HG02870 (cell line): ENCODE results near the gene VASN.

ENCODE experiments used
- ATAC-seq: cut with Tn5 transposase; IDR thresholded peaks from one replicate; pipeline ENCODE4 v1.9.1; 2021; ENCODE audit warnings: mild to moderate bottlenecking, moderate library complexity; ENCODE audit not compliant: unreplicated experiment

The VASN gene

DNA sequence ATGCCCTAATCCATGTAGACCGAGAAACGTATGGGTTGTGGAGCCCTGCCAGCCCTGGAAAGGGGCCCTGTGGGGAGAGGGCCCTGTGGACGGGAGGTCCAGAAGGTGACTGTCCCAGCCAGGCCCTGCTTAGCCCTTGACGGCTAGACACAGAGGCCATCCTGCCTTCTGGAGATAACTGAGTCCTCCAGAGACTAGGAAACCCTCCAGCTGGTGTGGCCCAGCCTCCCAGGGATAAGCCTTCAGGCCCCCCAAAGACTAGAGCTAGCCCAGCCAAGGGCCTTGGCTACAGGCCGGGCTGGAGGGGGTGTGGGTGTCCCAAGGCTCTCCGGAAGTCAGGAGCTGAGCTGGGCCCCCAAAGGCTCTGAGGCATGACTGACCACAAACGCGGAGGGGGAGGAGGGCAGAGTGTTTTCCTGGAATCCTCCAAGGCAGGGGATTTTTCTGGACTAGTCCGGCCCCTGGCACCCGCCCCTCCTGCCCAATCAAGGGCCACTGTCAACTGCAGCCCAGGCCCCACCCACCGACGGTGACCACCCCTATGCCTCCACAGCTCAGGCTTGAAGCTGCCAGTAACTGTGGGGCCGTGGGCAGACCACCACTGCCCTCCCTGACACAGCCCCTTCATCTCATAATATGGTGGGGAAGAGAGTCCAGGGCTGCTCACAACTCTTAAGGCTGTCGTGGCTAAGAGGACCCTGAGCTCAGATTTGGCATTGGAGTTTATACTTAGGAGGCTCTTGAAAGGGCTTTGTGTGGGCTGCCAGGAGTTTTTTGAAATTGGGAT is 885 bp upstream of the VASN start:
- no peak for ATAC-seq

DNA sequence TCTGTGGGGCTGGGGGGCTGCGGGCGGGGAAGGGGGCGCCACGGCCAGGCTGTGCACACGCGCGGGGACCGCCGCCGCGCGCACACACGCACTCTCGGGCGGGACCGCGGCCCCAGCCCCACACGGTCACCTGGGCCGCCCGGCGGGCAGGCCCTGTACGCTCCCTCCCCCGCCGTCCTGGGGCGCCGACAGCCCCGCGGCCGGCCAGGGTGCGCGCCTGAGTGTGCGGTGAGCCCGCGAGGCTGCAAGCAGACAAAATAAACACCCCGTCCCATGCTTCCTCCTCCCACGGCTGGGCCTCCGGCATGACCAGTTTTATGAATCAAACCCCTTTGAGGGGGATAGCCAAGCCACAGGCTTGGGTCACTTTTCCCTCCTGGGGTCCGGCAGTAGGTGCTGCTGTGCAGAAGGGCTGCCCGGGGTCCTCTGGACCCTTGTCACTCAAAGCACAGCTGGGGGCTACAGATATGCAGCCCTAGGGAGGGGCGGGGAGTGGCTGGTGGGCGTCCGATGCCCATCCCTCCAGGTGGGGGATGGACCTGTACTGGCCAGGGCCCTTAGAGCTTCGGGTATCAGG is 441 bp downstream of the VASN start:
- ATAC-seq, result peak; percentile 25

DNA sequence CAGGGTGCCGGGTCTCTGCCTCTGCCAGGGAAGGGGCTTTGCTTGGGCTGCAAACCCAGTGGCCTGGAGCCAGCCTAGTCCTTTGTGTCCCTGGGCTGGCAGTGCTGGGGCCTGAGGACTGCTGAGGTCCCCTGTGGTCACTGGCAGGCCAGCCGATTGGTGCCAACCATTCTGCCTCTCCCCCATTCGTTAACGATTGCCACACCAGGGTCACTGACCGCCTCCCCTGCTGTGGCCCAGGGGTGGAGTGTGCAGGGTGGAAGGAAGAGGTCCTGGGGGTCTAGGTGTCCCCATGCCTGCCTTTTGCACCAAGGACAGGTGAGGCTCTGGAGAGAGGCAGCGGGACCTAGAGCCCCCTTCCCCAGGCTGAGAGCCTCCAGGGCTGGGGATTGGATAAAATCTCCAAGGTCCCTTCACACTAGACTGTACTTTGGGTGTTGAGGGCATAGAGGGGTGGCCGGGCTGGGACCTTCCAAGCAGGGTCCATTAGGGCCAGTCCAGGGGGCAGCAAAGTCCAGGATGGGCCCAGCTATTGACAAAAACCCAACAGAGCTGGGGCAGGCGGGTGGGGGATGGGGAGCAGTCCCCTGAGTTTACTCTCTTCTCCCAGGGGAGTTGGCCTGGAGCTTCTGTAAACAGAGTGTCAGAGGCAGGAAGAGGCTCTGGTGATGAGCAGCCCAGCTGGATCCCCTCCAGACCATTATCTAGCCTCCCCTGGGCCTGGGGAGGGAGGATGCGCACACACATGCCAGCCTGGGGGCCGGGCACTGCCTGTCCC is 1.1 kb downstream of the VASN start:
- no peak for ATAC-seq

DNA sequence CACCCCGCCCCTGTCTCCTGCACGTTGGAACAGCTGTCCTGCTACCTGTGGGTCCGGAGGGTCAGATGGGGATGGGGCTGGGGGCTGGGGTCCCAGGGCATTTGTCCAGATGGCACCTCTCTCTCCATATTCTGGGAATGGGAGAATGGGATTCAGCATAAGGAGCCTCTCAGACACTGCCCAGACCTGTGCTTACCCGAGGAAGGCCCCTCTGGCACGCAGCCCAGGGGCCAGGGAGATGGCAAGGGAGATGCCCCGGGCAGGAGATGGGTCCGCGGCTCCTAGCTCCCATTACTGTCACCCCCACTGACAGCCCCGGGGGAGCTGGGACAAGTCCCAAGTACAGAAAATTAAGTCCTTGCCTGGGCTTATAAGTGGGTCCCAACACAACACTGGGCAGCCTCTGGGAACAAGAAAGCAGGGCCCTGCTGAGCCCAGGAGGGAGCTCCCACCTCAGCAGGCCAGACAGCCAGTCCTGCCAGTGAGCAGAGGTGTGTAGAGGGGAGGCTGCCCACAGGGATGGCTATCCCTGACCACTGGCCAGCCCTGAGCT is 1.8 kb downstream of the VASN start:
- no peak for ATAC-seq

DNA sequence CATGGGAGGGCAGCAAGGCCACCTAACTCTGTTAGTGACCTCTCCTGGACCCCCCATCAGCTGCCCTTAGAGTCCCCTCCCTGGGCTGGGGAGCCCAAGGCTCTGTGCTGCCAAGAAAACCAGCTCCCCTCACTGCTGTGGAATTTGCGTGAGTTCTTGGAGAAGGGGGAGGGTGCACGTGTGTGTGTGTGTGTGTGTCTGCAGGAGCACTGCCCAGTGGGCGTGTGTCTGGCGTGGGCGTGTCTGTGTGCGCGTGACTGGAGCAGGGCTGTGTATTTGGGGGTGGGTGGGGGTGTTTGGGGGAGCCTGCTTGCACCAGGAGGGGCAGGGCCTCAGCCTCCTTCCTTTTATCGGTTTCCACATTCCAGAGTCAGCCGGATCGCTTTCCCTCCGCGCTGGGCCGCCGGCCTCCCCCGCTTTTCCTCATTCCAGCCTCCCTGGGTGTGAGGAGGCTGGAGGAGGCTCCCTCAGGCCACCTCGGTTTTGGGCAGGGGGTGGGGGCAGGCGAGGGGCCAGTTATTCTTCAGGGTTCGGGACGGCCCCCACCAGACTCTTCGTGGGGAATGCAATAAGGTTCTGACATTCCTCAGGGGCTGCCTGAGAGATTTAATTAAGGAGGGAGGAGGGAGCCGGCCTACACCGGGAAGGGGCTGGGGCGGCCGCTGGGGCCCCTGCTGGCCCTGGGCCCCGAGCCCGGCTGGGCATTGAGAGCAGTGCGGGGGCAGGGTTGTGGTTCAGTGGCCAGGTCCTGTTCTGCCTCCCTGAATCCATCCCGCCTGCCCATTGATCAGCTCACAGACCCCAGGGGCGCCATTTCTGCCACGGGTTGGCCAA is 2.5 kb downstream of the VASN start:
- ATAC-seq, result no peak

DNA sequence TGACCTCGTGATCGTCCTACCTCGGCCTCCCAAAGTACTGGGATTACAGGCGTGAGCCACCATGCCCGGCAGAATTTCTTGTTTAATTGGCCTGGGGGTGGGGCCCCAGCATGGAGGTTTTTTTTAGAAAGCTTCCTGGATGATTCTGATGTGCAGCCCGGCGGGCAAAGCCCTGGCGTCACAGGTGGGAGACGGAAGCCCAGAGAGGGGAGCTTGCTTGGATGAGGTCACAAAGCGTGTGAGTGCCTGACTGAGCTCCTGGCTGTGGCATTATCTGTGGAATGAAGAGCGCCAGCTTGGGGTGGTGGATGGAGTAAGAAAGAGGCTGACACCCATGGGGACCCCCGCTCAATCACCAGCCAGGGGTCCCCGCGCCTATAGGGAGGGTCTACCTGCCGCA is 4.1 kb downstream of the VASN start:
- ATAC-seq, result no peak

DNA sequence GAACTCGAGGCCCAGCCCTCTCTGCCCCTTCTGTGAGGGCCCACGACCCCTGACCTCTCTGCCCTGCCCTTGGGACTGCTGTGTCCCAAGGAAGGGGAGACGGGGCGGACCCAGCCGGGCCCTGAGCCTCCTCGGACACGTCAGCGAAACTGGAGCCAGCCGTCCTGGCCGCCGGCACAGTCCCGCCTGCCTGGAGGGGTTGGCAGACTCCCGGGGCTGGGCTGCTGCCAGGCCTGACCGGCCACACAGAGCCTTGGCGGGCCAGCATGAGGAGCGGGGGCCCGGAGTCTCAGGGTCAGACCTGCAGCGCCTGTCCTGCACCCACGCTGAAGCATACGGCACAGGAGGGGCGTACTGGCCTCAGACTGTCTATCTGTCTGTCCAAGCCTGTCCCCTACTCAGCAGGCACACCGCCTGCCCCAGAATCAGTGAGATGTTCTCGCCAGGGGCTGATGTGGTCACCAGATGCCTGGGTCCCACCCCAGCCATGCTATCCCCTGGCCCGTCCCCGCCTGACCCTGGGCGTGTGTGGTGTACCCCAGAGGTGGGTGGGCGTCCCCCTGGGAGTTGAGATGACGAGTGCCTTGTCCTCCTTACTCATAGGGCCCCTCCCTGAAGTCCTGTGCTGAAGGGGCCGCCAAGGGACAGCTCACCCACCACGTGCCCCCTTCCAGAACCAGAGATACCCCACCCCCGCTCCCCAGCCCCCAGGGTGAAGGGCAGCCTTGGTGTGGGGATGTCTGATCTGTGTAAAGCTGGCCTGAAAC is 4.7 kb downstream of the VASN start:
- no peak for ATAC-seq

DNA sequence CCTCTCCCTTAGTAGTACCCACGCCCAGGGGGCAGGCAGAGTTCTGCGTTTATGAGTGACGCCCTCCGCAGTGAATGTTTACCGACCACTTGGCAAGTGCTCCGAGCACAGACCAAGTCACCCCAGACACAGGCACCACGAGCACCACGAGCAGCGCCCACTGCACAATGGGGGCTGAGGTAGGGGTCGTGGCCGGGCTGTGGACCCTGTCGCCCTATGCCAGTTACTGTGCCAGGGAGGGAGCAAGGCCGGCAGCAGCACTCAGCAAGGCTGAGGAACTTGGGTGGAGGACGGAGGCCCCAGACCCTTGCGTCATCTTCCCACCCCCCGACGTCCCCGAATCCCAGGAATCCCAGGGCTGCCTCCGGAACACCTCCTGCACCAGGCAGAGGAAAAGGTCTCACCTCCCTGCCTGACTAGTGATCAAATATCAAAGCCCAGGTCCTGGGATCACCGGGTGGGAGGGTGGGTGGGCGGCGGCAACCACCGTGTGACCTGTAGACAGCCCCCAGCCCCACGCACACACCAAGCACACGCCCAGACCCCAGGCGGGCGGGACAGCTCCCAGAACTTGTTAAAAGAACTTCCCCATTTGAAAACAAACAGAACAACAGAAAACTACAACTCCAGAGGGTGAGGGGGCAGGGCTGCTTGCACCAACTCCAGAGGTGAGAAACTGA is 5.4 kb downstream of the VASN start:
- no peak for ATAC-seq

DNA sequence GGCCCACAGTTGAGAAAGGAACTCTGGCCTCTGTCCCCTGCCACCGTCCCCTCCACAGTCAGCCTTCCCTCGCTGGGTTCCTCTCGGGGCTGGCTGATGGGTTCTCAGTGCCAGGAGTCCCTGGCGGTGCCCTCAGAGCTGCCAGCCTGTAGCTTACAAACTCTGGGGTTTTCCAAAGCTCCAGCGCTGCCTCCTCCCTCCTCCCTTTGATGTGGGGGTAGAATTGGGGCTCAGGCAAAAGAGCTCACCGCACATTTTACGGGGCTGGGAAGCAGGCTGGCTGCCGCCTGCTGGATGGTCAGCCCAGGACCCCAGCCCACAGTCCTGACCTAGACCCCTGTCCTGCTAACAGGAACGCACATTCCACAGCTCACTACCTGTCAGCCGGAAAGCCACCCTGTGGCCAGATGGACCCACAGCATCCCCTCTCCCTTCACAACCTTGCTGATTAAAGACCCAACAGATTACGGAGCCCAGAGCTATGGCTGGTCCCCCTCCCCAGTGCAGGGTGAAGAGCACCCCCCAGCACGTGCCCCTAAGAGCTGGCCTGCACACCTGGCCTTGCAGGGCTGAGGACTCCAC is 6.0 kb downstream of the VASN start:
- ATAC-seq, result no peak

DNA sequence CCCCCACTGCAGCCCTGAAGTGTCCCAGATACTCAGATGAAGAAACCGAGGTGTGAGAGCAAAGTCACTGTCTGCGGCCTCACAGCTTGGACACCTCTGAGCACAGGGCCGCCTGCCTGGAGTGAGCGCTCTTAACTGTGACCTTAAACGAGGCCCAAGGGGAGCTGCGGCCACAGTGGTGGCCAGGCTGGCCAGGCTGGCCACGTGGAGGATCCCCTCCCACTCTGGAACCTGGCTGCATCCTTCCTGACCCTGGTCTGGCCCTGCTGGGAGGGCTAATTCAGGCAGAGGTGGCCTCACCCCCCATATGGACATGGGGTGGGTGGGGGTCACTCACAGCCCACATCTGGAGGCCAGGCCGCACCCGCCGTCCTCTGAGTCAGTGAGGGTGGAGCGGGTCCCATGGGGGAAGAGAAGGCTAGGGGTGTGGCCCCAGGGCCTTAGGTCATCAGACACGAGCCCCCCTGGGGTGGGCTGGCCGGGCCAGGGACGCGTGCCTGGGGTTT is 6.6 kb downstream of the VASN start:
- no peak for ATAC-seq

DNA sequence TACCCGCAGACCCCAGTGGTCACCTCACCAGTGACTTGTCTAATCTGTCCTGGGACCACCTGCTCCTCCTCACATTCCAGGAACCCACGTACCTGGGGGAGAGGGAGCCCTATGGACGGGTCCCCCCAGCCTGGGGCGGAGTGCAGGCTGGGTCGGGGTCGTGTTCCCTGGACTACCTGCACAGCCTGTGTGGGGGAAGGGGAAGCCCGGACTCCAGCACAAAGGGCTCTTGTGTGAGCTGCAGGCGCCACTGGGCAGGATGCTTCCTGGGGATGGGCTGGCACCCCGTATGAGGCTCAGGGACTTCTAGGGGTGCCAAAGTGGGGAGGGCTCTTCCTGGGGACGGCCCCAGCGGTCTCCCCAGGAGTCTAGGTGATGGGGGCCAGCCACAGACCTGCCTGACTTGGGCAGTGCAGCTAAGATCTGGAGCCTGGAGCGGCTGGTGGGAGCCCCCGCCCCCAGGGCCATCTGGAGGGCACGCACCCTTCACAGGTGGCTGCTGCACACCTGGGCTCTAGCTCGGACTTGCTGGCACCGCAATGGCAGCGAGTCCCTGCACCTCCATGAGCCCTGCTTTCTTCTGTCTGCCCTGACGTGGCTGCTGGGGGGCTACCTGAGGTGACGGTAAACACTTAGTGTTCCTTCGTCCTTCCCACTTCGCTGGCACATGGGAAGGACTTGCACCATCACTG is 7.5 kb downstream of the VASN start:
- no peak for ATAC-seq

DNA sequence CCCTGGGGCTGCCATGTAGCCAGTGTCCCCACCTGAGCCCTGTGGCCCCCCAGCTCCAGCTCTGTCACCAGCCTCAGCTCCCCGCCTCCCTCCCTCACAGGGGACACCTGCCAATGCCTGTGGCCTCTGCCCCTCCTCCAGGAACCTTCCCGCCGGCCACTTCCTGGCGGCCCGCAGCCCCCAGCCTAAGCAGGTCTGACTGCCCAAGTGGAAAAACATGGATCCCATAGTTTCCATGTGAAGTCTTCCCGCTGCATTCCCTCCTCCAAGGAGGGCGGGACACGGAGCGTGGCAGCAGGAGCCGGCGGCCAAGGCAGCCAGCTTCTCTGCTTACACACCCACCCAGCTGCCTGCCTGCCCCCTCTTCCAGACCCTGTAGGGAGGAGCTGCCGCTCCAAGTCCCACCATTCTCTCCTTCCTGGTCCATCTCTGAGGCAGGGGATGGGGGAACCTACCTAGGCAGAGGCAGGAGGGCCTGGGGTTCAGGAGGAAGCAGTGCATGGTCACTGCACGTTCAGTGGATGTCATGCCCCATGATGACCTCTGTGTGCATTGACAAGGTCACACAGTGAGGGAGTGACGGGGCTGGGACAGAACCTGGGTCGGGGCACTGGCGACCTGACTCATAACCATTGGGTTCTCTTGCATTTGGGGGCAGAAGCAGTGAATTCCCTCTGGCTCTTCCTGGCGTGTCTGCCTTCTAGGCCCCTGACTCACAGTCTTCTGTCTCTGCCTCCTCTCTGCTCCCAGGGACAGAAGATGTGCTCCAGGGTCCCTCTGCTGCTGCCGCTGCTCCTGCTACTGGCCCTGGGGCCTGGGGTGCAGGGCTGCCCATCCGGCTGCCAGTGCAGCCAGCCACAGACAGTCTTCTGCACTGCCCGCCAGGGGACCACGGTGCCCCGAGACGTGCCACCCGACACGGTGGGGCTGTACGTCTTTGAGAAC is 8.7 kb downstream of the VASN start:
- no peak for ATAC-seq

DNA sequence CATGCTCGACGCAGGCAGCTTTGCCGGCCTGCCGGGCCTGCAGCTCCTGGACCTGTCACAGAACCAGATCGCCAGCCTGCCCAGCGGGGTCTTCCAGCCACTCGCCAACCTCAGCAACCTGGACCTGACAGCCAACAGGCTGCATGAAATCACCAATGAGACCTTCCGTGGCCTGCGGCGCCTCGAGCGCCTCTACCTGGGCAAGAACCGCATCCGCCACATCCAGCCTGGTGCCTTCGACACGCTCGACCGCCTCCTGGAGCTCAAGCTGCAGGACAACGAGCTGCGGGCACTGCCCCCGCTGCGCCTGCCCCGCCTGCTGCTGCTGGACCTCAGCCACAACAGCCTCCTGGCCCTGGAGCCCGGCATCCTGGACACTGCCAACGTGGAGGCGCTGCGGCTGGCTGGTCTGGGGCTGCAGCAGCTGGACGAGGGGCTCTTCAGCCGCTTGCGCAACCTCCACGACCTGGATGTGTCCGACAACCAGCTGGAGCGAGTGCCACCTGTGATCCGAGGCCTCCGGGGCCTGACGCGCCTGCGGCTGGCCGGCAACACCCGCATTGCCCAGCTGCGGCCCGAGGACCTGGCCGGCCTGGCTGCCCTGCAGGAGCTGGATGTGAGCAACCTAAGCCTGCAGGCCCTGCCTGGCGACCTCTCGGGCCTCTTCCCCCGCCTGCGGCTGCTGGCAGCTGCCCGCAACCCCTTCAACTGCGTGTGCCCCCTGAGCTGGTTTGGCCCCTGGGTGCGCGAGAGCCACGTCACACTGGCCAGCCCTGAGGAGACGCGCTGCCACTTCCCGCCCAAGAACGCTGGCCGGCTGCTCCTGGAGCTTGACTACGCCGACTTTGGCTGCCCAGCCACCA is 9.7 kb downstream of the VASN start:
- ATAC-seq, result no peak

DNA sequence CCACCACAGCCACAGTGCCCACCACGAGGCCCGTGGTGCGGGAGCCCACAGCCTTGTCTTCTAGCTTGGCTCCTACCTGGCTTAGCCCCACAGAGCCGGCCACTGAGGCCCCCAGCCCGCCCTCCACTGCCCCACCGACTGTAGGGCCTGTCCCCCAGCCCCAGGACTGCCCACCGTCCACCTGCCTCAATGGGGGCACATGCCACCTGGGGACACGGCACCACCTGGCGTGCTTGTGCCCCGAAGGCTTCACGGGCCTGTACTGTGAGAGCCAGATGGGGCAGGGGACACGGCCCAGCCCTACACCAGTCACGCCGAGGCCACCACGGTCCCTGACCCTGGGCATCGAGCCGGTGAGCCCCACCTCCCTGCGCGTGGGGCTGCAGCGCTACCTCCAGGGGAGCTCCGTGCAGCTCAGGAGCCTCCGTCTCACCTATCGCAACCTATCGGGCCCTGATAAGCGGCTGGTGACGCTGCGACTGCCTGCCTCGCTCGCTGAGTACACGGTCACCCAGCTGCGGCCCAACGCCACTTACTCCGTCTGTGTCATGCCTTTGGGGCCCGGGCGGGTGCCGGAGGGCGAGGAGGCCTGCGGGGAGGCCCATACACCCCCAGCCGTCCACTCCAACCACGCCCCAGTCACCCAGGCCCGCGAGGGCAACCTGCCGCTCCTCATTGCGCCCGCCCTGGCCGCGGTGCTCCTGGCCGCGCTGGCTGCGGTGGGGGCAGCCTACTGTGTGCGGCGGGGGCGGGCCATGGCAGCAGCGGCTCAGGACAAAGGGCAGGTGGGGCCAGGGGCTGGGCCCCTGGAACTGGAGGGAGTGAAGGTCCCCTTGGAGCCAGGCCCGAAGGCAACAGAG is 10.5 kb downstream of the VASN start:
- ATAC-seq, result no peak

DNA sequence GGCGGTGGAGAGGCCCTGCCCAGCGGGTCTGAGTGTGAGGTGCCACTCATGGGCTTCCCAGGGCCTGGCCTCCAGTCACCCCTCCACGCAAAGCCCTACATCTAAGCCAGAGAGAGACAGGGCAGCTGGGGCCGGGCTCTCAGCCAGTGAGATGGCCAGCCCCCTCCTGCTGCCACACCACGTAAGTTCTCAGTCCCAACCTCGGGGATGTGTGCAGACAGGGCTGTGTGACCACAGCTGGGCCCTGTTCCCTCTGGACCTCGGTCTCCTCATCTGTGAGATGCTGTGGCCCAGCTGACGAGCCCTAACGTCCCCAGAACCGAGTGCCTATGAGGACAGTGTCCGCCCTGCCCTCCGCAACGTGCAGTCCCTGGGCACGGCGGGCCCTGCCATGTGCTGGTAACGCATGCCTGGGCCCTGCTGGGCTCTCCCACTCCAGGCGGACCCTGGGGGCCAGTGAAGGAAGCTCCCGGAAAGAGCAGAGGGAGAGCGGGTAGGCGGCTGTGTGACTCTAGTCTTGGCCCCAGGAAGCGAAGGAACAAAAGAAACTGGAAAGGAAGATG is 11.2 kb downstream of the VASN start:
- no peak for ATAC-seq
